GM12864 (cell line): ENCODE measurements around the gene CDH18.
"Not testable (repeated sequence)": the region's sequence is repeated elsewhere in the genome, so short reads cannot be mapped to it uniquely, and the experiment has no call there.

ENCODE experiments used
- DNase-seq: peaks from one replicate; pipeline ENCODE4 v3.0.0-alpha.2; 2011; ENCODE audit warnings: low read depth
- H3K4me3 ChIP-seq: 2 replicates; pipeline ENCODE4 v1.5.1; 2011; ENCODE audit warnings: mild to moderate bottlenecking, low read depth, low read length, control low read depth
- CTCF ChIP-seq: IDR thresholded peaks from 2 replicates; pipeline ENCODE4 v1.5.1; 2011; ENCODE audit warnings: low read depth, mild to moderate bottlenecking, moderate library complexity, low read length, control low read depth, inconsistent platforms; ENCODE audit errors: missing control alignments

Gene CDH18

GRCh38 chr5:19782566-19782965 is 205.4 kb downstream of the CDH18 start:
- no peak for TF ChIP-seq CTCF
- no peak for DNase-seq
- no peak overlapping the region for H3K4me3 ChIP-seq

- no peak overlapping the region for H3K4me3 ChIP-seq
- no peak for TF ChIP-seq CTCF
- DNase-seq: no peak
These were observed 210.6 kb downstream of the CDH18 start for GRCh38 chr5:19777363-19777762.

GRCh38 chr5:19776886-19777285 is 211.1 kb downstream of the CDH18 start:
- not testable (repeated sequence) for H3K4me3 ChIP-seq, DNase-seq

GRCh38 chr5:19771174-19771835 is 216.7 kb downstream of the CDH18 start:
- no peak overlapping the region for H3K4me3 ChIP-seq
- no peak for TF ChIP-seq CTCF
- no peak for DNase-seq

GRCh38 chr5:19770396-19770795 is 217.6 kb downstream of the CDH18 start:
- TF ChIP-seq CTCF: no peak
- DNase-seq: no peak

GRCh38 chr5:19767987-19768386 is 220.0 kb downstream of the CDH18 start:
- no peak overlapping the region for H3K4me3 ChIP-seq
- TF ChIP-seq CTCF: no peak
- DNase-seq: no peak

More at GRCh38 chr5:19770396-19770795, 217.6 kb downstream of the CDH18 start:
- no peak overlapping the region for H3K4me3 ChIP-seq

GRCh38 chr5:19753579-19753978 is 234.4 kb downstream of the CDH18 start:
- TF ChIP-seq CTCF: no peak
- H3K4me3 ChIP-seq: no peak overlapping the region
- no peak for DNase-seq
